GM15510 (cell line): ENCODE results near the gene KRT31.

Experiments used
- POLR2A ChIP-seq: IDR thresholded peaks from 3 replicates; pipeline ENCODE4 v1.6.1; 2011; ENCODE audit warnings: borderline replicate concordance; ENCODE audit not compliant: insufficient read length; ENCODE audit errors: extremely low read depth

KRT31 gene

GRCh38 chr17:41396996-41397660, at the start of gene KRT31:
Gene KRT31 (minus strand): TSS chr17:41397608. CDS start chr17:41397539, 69 bp downstream.
- TF ChIP-seq POLR2A, result no peak

- no peak for TF ChIP-seq POLR2A
Observed at GRCh38 chr17:41446806-41447205, 49.4 kb upstream of the KRT31 start.

- TF ChIP-seq POLR2A, result no peak
Observed at GRCh38 chr17:41444640-41445039, 47.2 kb upstream of the KRT31 start.

- TF ChIP-seq POLR2A, result no peak
Observed at GRCh38 chr17:41444186-41444585, 46.8 kb upstream of the KRT31 start.

- no peak for TF ChIP-seq POLR2A
Observed at GRCh38 chr17:41442739-41443138, 45.3 kb upstream of the KRT31 start.

GRCh38 chr17:41440531-41441033, 43.2 kb upstream of the KRT31 start, which contains the start of gene KRT38:
Gene KRT38 (minus strand): TSS chr17:41440983. CDS start chr17:41440921, 62 bp downstream.
- TF ChIP-seq POLR2A, result no peak

GRCh38 chr17:41439375-41439774, 42.0 kb upstream of the KRT31 start:
- TF ChIP-seq POLR2A, result no peak

- no peak for TF ChIP-seq POLR2A
Observed at GRCh38 chr17:41437769-41438168, 40.4 kb upstream of the KRT31 start.

- TF ChIP-seq POLR2A, result no peak
Observed at GRCh38 chr17:41437254-41437653, 39.8 kb upstream of the KRT31 start.

GRCh38 chr17:41434415-41434814, 37.0 kb upstream of the KRT31 start:
- no peak for TF ChIP-seq POLR2A

GRCh38 chr17:41434005-41434404, 36.6 kb upstream of the KRT31 start:
- no peak for TF ChIP-seq POLR2A

GRCh38 chr17:41433586-41433985, 36.2 kb upstream of the KRT31 start:
- no peak for TF ChIP-seq POLR2A

- TF ChIP-seq POLR2A, result no peak
Observed at GRCh38 chr17:41429667-41430066, 32.3 kb upstream of the KRT31 start.

- no peak for TF ChIP-seq POLR2A
Observed at GRCh38 chr17:41428591-41429291, 31.3 kb upstream of the KRT31 start.

GRCh38 chr17:41424111-41424635, 26.8 kb upstream of the KRT31 start, which contains the start of gene KRT37:
Gene KRT37 (minus strand): TSS chr17:41424585. CDS start chr17:41424523, 62 bp downstream.
- no peak for TF ChIP-seq POLR2A
